Ishikawa (cell line): Measurements from ENCODE around the gene SLC16A12.

ENCODE experiments used
- CEBPB ChIP-seq: IDR thresholded peaks from 2 replicates; pipeline ENCODE4 v1.6.1; 2012
- EGR1 ChIP-seq: IDR thresholded peaks from 2 replicates; pipeline ENCODE4 v1.6.1; 2012
- EP300 ChIP-seq: IDR thresholded peaks from 2 replicates; pipeline ENCODE4 v1.6.1; 2012; ENCODE audit warnings: borderline replicate concordance
- MAX ChIP-seq: IDR thresholded peaks from 2 replicates; pipeline ENCODE4 v1.6.1; 2012
- RAD21 ChIP-seq: IDR thresholded peaks from 2 replicates; pipeline ENCODE4 v1.6.1; 2012; ENCODE audit warnings: low read depth
- TF ChIP-seq, protein P1 (sequence below): IDR thresholded peaks from 2 replicates; pipeline ENCODE4 v1.6.1; 2012

Gene SLC16A12

DNA sequence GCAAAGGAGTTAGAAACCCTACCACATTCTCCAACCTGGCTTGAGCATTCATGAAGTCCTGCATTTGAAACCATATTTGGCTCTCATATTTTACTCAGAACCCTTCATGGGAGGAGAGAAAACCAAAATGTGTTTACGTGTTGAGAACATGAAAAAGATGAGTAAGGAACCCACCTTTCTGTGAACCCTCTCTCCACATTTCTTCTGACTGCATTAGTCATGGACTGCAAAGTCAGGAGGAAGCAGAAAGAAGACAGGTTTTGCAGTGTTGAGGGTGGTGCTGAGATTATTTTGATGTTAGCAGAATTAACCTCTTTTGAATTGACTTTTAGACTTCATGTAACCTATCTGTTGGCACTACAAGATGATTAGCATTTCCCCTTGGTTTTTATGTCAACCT lies 152.6 kb downstream of the SLC16A12 start:
- no peak for TF ChIP-seq RAD21
- TF ChIP-seq EGR1: no peak
- no peak for TF ChIP-seq EP300
- TF ChIP-seq MAX: no peak
- TF ChIP-seq, protein P1, sequence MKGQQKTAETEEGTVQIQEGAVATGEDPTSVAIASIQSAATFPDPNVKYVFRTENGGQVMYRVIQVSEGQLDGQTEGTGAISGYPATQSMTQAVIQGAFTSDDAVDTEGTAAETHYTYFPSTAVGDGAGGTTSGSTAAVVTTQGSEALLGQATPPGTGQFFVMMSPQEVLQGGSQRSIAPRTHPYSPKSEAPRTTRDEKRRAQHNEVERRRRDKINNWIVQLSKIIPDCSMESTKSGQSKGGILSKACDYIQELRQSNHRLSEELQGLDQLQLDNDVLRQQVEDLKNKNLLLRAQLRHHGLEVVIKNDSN: no peak
- TF ChIP-seq CEBPB: no peak
